Fibroblast of lung (primary cell): ENCODE measurements around the gene LPIN1.

Experiments
- EZH2 ChIP-seq: IDR thresholded peaks from 2 replicates; pipeline ENCODE4 v1.5.1; 2012; ENCODE audit warnings: low read length, control low read depth, mild to moderate bottlenecking; ENCODE audit errors: missing control alignments
- TF ChIP-seq, protein P1 (sequence below), 2 donors: IDR thresholded peaks in 1 of 2; conservative IDR thresholded peaks in 1 of 2; 1 replicate in 1 of 2; 2 replicates in 1 of 2; pipeline ENCODE4 v1.5.1; 2011 to 2012; ENCODE audit warnings: low read length in 2 of 2, control low read depth in 1 of 2, inconsistent platforms in 1 of 2, low read depth in 1 of 2, mild to moderate bottlenecking in 1 of 2

DNA sequence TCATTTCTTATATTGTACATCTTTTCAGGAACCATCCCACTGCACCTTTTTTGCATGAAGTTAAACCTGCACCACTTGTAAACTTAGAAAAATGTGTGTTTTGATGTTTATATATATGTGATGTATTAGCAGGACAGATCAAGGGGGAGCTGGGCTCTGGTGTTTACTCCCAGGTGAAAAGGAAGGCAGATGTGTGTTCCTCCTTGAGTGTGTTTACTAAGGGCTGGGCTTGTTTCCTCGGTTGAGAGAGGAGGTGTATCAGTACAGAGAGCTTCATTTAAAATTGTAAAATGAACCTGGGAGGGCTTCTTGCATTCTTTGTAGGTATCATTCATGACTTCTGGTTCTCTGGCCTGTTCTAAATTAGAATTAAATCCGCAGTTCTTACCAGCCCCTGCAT is 14.8 kb downstream of the LPIN1 start:
- TF ChIP-seq EZH2, result no peak
- TF ChIP-seq, protein P1, sequence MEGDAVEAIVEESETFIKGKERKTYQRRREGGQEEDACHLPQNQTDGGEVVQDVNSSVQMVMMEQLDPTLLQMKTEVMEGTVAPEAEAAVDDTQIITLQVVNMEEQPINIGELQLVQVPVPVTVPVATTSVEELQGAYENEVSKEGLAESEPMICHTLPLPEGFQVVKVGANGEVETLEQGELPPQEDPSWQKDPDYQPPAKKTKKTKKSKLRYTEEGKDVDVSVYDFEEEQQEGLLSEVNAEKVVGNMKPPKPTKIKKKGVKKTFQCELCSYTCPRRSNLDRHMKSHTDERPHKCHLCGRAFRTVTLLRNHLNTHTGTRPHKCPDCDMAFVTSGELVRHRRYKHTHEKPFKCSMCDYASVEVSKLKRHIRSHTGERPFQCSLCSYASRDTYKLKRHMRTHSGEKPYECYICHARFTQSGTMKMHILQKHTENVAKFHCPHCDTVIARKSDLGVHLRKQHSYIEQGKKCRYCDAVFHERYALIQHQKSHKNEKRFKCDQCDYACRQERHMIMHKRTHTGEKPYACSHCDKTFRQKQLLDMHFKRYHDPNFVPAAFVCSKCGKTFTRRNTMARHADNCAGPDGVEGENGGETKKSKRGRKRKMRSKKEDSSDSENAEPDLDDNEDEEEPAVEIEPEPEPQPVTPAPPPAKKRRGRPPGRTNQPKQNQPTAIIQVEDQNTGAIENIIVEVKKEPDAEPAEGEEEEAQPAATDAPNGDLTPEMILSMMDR (conservative IDR thresholded peaks at IDR 0.05 in 1 of 2, IDR thresholded peaks at IDR 0.05 in 1 of 2; ENCODE audit: low read depth in 1 of 2, low read length in 2 of 2), result no peak
